ENCODE results near the gene SPAG5. TPM values are rescaled to one million over a fixed set of nuclear protein-coding genes. Genes with fewer than 3 reads are reported as not detected.

The SPAG5 gene
- total and polyA plus RNA-seq, 9 of the 15 experiments (the other 6 are each of a cell fraction or from before 2014, with no cell fraction given) = 94.4 to 286 (median 151) TPM

DNA sequence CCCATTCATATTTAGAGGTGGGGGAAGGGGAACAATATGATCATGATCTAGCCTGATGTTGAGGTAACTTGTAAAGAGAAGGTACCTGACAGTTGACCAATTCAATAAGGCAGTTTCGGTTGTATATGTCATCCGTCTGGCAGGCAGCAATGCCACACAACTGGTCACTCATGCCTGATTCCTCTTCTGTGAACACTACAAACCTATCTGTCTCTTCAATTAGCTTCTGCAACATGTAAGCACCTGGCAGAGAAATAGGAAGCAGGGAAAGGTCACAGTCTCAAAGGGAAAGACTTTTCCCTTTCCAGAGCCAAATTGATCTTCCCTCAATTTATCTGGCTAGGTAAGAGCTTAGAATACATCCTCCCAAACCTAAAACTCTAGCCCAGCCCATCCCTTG lies 25.3 kb upstream of the SPAG5 start (continued):
- no peak for TF ChIP-seq PRDM10 (IDR thresholded peaks at IDR 0.05; ENCODE audit: partially characterized antibody)
- no peak for TF ChIP-seq ATF2 (CRISPR knock-in tag; IDR thresholded peaks at IDR 0.05)
- TF ChIP-seq RFX1 (IDR thresholded peaks at IDR 0.05) = no peak
- TF ChIP-seq DACH1 (IDR thresholded peaks at IDR 0.05; ENCODE audit: partially characterized antibody) = no peak
- TF ChIP-seq RUNX1 (IDR thresholded peaks at IDR 0.05; ENCODE audit: low read depth) = no peak

- Histone ChIP-seq H3K27ac (ENCODE audit: extremely low read depth, low read depth, low read length) (no peak overlapping the region), H3K4me1 (replicated peaks in 1 of 2; ENCODE audit: control insufficient read depth in 2 of 2, insufficient read depth in 2 of 2, low read length in 2 of 2) (no peaks in the 10 kb centered on the region), H3K36me3 (ENCODE audit: control insufficient read depth, insufficient read depth, low read length) (peaks cover 96% of the 10 kb centered on the region), H3K4me3 (no peak overlapping the region), H4K20me1 (replicated peaks; ENCODE audit: control insufficient read depth, insufficient read depth, low read length) (no peaks in the 10 kb centered on the region), H3K9me3 (replicated peaks; ENCODE audit: control insufficient read depth, insufficient read depth, low read depth, low read length) (no peaks in the 10 kb centered on the region), H3K4me2 (ENCODE audit: insufficient read depth, low read length) (no peak overlapping the region), H2AFZ (ENCODE audit: low read depth, low read length) (no peak overlapping the region), H3K79me2 (ENCODE audit: control insufficient read depth, insufficient read depth, low read length) (no peaks in the 10 kb centered on the region), H3K9me1 (ENCODE audit: control insufficient read depth, insufficient read depth, low read length) (no peaks in the 10 kb centered on the region), H3K9ac (ENCODE audit: insufficient read depth in 1 of 2, low read depth in 2 of 2, low read length in 2 of 2) (no peak overlapping the region), H3K27me3 (ENCODE audit: control insufficient read depth in 2 of 2, insufficient read depth in 2 of 2, low read length in 2 of 2) (no peaks in the 10 kb centered on the region)
- in situ Hi-C loops (cut with MboI) (no loop called here), intact Hi-C loops (cut with micrococcal nuclease) (no loop called here)
- WGBS (ENCODE audit: insufficient coverage, low coverage, missing lambda C conversion rate) = 89% methylated on average over 4 of the region's 4 CpGs
- BruUV-seq (replicated peaks) = no TSS peak
- ChIA-PET POLR2A (interaction anchor here (0.6 to 1.7 kb wide), 6 partner anchors 11 to 192 kb away, joined by 3 to 7 read pairs (median 4); partner anchors contain the start of gene BLTP2), CTCF (ENCODE audit: low intra/inter-chr PET ratio) (no interaction called here)
- FAIRE-seq (no peak), ATAC-seq (no peak), DNase-seq (ENCODE audit: extremely low read depth in 1 of 4, low spot score in 3 of 4) (no peak)
- TF ChIP-seq HMG20B (CRISPR knock-in tag; IDR thresholded peaks at IDR 0.05) = no peak
- TF ChIP-seq THAP7 (CRISPR knock-in tag; IDR thresholded peaks at IDR 0.05) = no peak
- no peak for TF ChIP-seq SRSF7 (optimal IDR thresholded peaks at IDR 0.05; ENCODE audit: low read depth, low read length)
- TF ChIP-seq COPS2 (conservative IDR thresholded peaks at IDR 0.05) = no peak
- no peak for TF ChIP-seq MYNN (IDR thresholded peaks at IDR 0.05)
- TF ChIP-seq MYNN (CRISPR knock-in tag; IDR thresholded peaks at IDR 0.05) = no peak
- TF ChIP-seq SIN3B (IDR thresholded peaks at IDR 0.05; ENCODE audit: low read depth) = no peak
- TF ChIP-seq OTX1 (CRISPR knock-in tag; IDR thresholded peaks at IDR 0.05) = no peak
- no peak for TF ChIP-seq ZNF134 (CRISPR knock-in tag; conservative IDR thresholded peaks at IDR 0.05)
- no peak for TF ChIP-seq TBL1XR1 (IDR thresholded peaks at IDR 0.05; ENCODE audit: low read length in 2 of 2)
- no peak for TF ChIP-seq MAZ (CRISPR knock-in tag; conservative IDR thresholded peaks at IDR 0.05 in 1 of 2, IDR thresholded peaks at IDR 0.05 in 1 of 2)
- TF ChIP-seq MTA1 (IDR thresholded peaks at IDR 0.05; ENCODE audit: borderline replicate concordance) = no peak
- no peak for TF ChIP-seq NEUROD1 (IDR thresholded peaks at IDR 0.05; ENCODE audit: borderline replicate concordance, low read depth, low read length, partially characterized antibody)
- TF ChIP-seq PCBP1 (IDR thresholded peaks at IDR 0.05; ENCODE audit: low read depth, low read length, poor library complexity, severe bottlenecking) = no peak
Observed at GRCh38 chr17:28623696-28624095, 24.9 kb upstream of the SPAG5 start.

Data from K562 (cell line).